Measurements from ENCODE around the gene PTPN22.

DNA sequence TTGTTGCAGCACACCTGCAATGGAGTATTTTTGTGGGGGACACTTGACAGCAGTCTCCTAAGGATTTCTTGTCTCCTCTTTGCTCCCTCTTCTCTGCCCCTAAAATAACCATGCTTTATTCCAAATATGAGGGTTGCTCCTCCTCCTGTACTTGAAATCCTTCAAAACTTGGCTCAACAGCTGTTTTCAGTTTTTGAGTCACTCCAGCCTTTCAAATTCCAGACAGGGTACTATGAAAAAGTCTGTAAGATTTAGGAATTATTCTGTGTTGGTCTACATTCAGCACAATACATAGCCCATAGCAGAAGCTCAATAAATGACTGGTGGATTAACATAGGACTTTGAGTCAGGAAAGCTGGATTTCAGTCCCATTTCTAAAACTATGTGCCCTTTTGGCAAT is 27.6 kb upstream of the PTPN22 start:
- TF ChIP-seq, protein P1, sequence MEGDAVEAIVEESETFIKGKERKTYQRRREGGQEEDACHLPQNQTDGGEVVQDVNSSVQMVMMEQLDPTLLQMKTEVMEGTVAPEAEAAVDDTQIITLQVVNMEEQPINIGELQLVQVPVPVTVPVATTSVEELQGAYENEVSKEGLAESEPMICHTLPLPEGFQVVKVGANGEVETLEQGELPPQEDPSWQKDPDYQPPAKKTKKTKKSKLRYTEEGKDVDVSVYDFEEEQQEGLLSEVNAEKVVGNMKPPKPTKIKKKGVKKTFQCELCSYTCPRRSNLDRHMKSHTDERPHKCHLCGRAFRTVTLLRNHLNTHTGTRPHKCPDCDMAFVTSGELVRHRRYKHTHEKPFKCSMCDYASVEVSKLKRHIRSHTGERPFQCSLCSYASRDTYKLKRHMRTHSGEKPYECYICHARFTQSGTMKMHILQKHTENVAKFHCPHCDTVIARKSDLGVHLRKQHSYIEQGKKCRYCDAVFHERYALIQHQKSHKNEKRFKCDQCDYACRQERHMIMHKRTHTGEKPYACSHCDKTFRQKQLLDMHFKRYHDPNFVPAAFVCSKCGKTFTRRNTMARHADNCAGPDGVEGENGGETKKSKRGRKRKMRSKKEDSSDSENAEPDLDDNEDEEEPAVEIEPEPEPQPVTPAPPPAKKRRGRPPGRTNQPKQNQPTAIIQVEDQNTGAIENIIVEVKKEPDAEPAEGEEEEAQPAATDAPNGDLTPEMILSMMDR (conservative IDR thresholded peaks at IDR 0.05) = no peak
- TF ChIP-seq ZFX (IDR thresholded peaks at IDR 0.05) = no peak
